Prostate gland (tissue), 2 donors: ENCODE results near the gene ADAM29.

Source experiments
- POLR2A ChIP-seq: fragments of 450-650 bp; IDR thresholded peaks from one replicate; pipeline ENCODE4 v1.6.1; 2016; ENCODE audit warnings: antibody characterized with exemption, mild to moderate bottlenecking
- POLR2AphosphoS5 ChIP-seq: sonication (generic); formaldehyde crosslinking; IDR thresholded peaks from one replicate; pipeline ENCODE4 v1.6.1; 2017; ENCODE audit warnings: antibody characterized with exemption
- TF ChIP-seq, protein P1 (sequence below), 4 experiments: fragments of 200-600 bp in 2 of 4; fragments of 450-650 bp in 2 of 4; sonication (generic) in 2 of 4; IDR thresholded peaks; 1 replicate in 3 of 4; 2 replicates in 1 of 4; pipeline ENCODE4 v1.5.1; 2016 to 2019; ENCODE audit warnings: antibody characterized with exemption in 4 of 4, mild to moderate bottlenecking in 2 of 4, moderate library complexity in 2 of 4

DNA sequence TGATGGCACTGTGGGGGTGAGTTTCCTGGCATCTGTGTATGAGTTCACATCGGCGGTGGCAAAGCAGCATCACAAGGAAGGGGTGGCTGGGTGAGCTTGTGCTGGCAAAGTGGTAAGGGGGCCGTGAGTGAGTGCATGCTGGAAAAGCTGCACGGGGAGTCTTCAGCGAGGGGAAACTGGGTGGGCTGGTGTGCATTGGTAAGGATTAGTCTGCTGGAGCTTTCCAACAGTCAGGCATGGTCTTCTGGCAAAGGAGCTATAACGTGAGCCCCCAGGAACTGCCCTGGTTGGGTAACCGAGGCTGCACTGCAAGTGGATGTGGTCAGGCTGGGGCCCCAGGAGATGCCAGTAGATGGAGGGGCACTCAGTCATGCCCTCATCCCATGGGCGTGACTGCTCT lies 30.7 kb downstream of the ADAM29 start:
- TF ChIP-seq POLR2A (no peak), POLR2AphosphoS5 (no peak)
- TF ChIP-seq, protein P1, sequence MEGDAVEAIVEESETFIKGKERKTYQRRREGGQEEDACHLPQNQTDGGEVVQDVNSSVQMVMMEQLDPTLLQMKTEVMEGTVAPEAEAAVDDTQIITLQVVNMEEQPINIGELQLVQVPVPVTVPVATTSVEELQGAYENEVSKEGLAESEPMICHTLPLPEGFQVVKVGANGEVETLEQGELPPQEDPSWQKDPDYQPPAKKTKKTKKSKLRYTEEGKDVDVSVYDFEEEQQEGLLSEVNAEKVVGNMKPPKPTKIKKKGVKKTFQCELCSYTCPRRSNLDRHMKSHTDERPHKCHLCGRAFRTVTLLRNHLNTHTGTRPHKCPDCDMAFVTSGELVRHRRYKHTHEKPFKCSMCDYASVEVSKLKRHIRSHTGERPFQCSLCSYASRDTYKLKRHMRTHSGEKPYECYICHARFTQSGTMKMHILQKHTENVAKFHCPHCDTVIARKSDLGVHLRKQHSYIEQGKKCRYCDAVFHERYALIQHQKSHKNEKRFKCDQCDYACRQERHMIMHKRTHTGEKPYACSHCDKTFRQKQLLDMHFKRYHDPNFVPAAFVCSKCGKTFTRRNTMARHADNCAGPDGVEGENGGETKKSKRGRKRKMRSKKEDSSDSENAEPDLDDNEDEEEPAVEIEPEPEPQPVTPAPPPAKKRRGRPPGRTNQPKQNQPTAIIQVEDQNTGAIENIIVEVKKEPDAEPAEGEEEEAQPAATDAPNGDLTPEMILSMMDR (IDR thresholded peaks at IDR 0.05), result no peak
